Activated T-helper 9 cell treated with anti-CD3 and anti-CD28 coated beads, Interleukin-2, amount 50 U/mL, for 16 hours (primary cell): ENCODE data around the gene FHAD1.

Experiments
- DNase-seq: peaks from one replicate; pipeline ENCODE4 v3.0.0-alpha.2; 2020; ENCODE audit warnings: low read depth

Gene FHAD1

GRCh38 chr1:15326691-15327588 is 79.9 kb downstream of the FHAD1 start:
- DNase-seq: no peak

GRCh38 chr1:15328351-15329103 is 81.5 kb downstream of the FHAD1 start:
- no peak for DNase-seq

- no peak for DNase-seq
Measured at GRCh38 chr1:15329104-15329820, 82.2 kb downstream of the FHAD1 start.

- DNase-seq: no peak
Measured at GRCh38 chr1:15330028-15330427, 83.0 kb downstream of the FHAD1 start.

GRCh38 chr1:15331180-15331579 is 84.2 kb downstream of the FHAD1 start:
- DNase-seq: no peak

- DNase-seq: no peak
Measured at GRCh38 chr1:15331734-15332133, 84.7 kb downstream of the FHAD1 start.

GRCh38 chr1:15332525-15332924 is 85.5 kb downstream of the FHAD1 start:
- DNase-seq: no peak

- DNase-seq: no peak
Measured at GRCh38 chr1:15332952-15333715, 86.1 kb downstream of the FHAD1 start.

GRCh38 chr1:15334995-15335394 is 88.0 kb downstream of the FHAD1 start:
- no peak for DNase-seq

- DNase-seq: no peak
Measured at GRCh38 chr1:15336866-15337265, 89.8 kb downstream of the FHAD1 start.

GRCh38 chr1:15337656-15338402 is 90.8 kb downstream of the FHAD1 start:
- no peak for DNase-seq

- no peak for DNase-seq
Measured at GRCh38 chr1:15339570-15339969, 92.5 kb downstream of the FHAD1 start.

GRCh38 chr1:15341228-15341627 is 94.2 kb downstream of the FHAD1 start:
- no peak for DNase-seq

- no peak for DNase-seq
Measured at GRCh38 chr1:15341634-15342407, 94.8 kb downstream of the FHAD1 start.

- DNase-seq: no peak
Measured at GRCh38 chr1:15342408-15342967, 95.5 kb downstream of the FHAD1 start.

- no peak for DNase-seq
Measured at GRCh38 chr1:15343099-15343498, 96.1 kb downstream of the FHAD1 start.

- DNase-seq: no peak
Measured at GRCh38 chr1:15343729-15344128, 96.7 kb downstream of the FHAD1 start.

- DNase-seq: no peak
Measured at GRCh38 chr1:15344380-15344779, 97.4 kb downstream of the FHAD1 start.

GRCh38 chr1:15344800-15345704 is 98.0 kb downstream of the FHAD1 start:
- no peak for DNase-seq
